DMS114 treated with DMSO at 0.1 percent for 48 hours (cell line): ENCODE measurements around the gene DRD1.
"Not testable (repeated sequence)": the region's sequence is repeated elsewhere in the genome, so short reads cannot be mapped to it uniquely, and the experiment has no call there.

ENCODE experiments used
- DNase-seq: peaks from one replicate; lab custom pipeline; 2025; ENCODE audit not compliant: unreplicated experiment; lab: John Stamatoyannopoulos, UW

The DRD1 gene

GRCh38 chr5:175434800-175435199 is 9.2 kb downstream of the DRD1 start:
- no peak for DNase-seq

GRCh38 chr5:175427762-175428161 is 16.2 kb downstream of the DRD1 start:
- no peak for DNase-seq

- DNase-seq, result not testable (repeated sequence)
These were observed 19.4 kb downstream of the DRD1 start for GRCh38 chr5:175424594-175424993.

GRCh38 chr5:175422058-175422457 is 21.9 kb downstream of the DRD1 start:
- no peak for DNase-seq

- DNase-seq, result no peak
These were observed 23.6 kb downstream of the DRD1 start for GRCh38 chr5:175420383-175420782.

GRCh38 chr5:175418251-175418650 is 25.7 kb downstream of the DRD1 start:
- DNase-seq, result no peak

DNA sequence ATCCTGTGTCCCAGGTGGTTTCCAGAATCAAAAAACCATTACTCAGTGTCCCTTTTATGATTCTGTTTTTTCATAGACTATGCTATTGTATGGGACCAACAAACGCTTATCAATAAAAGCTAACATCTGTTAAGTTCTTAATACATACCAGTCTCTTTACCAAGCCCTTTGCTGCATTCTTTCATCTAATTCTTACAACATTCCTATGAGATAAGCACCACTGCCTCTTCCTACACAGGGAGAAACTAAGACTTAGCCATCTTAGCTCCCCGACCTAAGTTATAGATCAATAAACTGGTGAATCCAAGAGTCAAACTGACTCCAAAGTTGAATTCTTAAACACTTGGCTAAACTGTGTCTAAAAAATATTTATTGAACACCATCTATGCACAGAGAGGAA is 26.6 kb downstream of the DRD1 start:
- DNase-seq, result no peak

GRCh38 chr5:175415303-175415702 is 28.7 kb downstream of the DRD1 start:
- no peak for DNase-seq

GRCh38 chr5:175410926-175411325 is 33.1 kb downstream of the DRD1 start:
- DNase-seq, result no peak

DNA sequence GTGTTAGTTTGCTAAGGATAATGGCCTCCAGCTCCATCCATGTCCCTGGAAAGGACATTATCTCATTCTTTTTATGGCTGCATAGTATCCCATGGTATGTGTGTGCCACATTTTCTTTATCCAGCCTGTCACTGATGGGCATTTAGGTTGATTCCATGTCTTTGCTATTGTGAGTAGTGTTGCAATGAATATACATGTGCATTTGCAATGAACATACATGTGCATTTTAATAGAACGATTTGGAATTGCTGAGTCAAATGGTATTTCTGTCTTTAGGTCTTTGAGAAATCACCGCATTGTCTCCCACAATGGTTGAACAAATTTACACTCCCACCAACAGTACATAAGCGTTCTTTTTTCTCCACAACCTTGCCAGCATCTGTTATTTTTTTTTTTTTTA is 37.7 kb downstream of the DRD1 start:
- DNase-seq, result no peak

DNA sequence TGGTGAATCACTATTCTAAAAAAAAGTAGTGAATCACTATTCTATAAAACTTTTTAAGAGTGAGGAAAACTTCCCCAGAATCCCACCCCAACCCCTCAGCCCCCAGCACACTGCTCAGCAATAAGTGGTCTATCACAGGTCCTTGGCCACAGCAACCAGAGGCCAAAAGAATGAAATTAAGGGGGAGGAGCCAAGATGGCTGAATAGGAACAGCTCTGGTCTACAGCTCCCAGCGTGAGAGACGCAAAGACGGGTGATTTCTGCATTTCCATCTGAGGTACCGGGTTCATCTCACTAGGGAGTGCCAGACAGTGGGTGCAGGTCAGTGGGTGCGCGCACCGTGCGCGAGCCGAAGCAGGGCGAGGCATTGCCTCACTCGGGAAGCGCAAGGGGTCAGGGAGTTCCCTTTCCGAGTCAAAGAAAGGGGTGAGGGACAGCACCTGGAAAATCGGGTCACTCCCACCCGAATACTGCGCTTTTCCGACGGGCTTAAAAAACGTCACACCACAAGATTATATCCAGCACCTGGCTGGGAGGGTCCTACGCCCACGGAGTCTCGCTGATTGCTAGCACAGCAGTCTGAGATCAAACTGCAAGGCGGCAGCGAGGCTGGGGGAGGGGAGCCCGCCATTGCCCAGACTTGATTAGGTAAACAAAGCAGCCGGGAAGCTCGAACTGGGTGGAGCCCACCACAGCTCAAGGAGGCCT is 46.2 kb downstream of the DRD1 start:
- DNase-seq, result not testable (repeated sequence)

DNA sequence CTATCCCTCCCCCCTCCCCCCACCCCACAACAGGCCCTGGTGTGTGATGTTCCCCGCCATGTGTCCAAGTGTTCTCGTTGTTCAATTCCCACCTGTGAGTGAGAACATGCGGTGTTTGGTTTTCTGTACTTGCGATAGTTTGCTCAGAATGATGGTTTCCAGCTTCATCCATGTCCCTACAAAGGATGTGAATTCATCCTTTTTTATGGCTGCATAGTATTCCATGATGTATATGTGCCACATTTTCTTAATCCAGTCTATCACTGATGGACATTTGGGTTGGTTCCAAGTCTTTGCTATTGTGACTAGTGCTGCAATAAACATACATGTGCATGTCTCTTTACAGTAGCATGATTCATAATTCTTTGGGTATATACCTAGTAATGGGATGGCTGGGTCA is 48.6 kb downstream of the DRD1 start:
- not testable (repeated sequence) for DNase-seq

- DNase-seq, result no peak
These were observed 49.4 kb downstream of the DRD1 start for GRCh38 chr5:175394601-175395000.

DNA sequence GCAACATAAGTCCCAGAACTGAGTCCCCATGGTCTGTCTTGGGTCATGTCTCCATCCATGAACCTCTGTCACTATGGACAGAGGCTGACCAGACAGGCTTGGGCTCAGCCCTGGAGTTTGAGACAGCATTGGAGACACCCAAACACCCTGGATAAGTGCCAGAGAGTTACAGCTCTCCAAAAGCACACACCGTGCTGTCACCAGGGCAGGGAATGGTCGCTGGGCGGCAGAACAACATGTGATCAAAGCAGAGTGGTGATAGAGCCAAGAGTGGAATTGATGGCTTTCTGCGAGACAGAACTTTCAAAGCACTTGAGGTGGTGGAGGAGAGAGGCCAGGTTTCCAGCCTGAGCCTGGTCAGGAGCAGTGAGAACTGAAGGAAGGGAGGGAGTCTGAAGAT is 50.1 kb downstream of the DRD1 start:
- DNase-seq, result no peak

DNA sequence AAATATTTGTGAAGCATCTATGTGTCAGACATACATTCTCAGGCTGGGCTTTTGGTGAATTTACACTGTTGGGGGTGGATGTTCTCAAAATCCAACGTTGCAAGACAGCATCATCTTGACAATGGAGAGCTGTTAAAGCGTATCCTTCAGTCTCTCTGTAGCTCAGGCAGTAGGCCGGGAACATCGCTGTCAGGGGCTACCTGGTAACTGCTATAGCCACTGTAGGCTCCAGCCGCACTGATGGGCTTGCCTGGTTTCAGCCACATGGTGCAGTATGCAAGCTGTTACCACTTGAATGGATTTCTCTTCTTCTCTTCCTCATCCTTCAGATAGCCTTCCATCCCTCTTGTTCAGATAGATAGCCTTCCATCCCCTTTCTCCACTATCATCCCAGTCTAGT is 51.7 kb downstream of the DRD1 start:
- no peak for DNase-seq

DNA sequence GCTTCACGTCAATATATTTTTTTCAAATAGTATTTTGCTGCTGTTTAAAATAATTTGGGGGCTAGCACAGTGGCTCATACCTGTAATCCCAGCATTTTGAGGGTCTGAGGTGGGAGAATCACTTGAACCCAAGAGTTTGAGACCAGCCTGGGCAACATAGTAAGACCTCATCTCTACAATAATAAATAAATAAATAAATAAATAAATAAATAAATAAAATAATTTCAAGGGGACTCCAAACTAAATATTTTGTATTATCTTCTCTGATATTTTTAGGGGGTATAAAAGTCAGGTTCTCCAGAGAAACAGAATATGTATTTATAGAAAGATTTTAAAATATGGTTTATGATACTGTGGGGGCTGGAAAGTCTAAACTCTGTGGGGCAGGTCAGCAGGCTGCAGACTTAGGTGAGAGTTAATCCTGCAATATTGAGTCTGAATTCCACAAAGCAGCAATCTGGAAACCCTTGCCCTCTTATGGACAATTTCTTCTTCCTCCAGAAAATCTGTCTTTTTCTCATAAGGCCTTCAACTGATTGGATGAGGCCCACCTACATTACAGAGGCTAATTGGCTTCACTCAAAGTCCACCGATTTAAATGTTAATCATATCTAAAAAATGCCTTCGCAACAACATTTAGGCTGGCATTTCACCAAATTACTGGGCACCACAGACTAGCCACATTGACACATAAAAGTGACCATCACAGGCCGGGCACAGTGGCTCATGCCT is 53.5 kb downstream of the DRD1 start:
- DNase-seq, result no peak
